ENCODE results near the gene NECTIN1.
A peak's percentile ranks its signal among the peaks of the same experiment; 100 is the strongest.

Gene NECTIN1

GRCh38 chr11:119709171-119709570 is 19.8 kb downstream of the NECTIN1 start:
- H3K4me3 ChIP-seq (ENCODE audit: control insufficient read depth, low read depth, low read length), result no peak overlapping the region
- TF ChIP-seq CTCF (conservative IDR thresholded peaks at IDR 0.05; ENCODE audit: control insufficient read depth, insufficient read depth, low read depth, low read length), result no peak
- no peak for DNase-seq (ENCODE audit: low read depth)

GRCh38 chr11:119708384-119708783 is 20.6 kb downstream of the NECTIN1 start:
- H3K4me3 ChIP-seq (ENCODE audit: control insufficient read depth, low read depth, low read length), result no peak overlapping the region
- no peak for DNase-seq (ENCODE audit: low read depth)
- TF ChIP-seq CTCF (conservative IDR thresholded peaks at IDR 0.05; ENCODE audit: control insufficient read depth, insufficient read depth, low read depth, low read length), result no peak

- no peak for DNase-seq (ENCODE audit: low read depth)
- peak; percentile 36 for TF ChIP-seq CTCF (conservative IDR thresholded peaks at IDR 0.05; ENCODE audit: control insufficient read depth, insufficient read depth, low read depth, low read length)
- no peak overlapping the region for H3K4me3 ChIP-seq (ENCODE audit: control insufficient read depth, low read depth, low read length)
Observed at GRCh38 chr11:119706887-119707286, 22.1 kb downstream of the NECTIN1 start.

- no peak for DNase-seq (ENCODE audit: low read depth)
- TF ChIP-seq CTCF (conservative IDR thresholded peaks at IDR 0.05; ENCODE audit: control insufficient read depth, insufficient read depth, low read depth, low read length), result no peak
Observed at GRCh38 chr11:119706029-119706428, 23.0 kb downstream of the NECTIN1 start.

GRCh38 chr11:119705362-119705761 is 23.6 kb downstream of the NECTIN1 start:
- DNase-seq (ENCODE audit: low read depth), result no peak
- TF ChIP-seq CTCF (conservative IDR thresholded peaks at IDR 0.05; ENCODE audit: control insufficient read depth, insufficient read depth, low read depth, low read length), result no peak
- no peak overlapping the region for H3K4me3 ChIP-seq (ENCODE audit: control insufficient read depth, low read depth, low read length)

More at GRCh38 chr11:119706029-119706428, 23.0 kb downstream of the NECTIN1 start:
- H3K4me3 ChIP-seq (ENCODE audit: control insufficient read depth, low read depth, low read length), result no peak overlapping the region

GRCh38 chr11:119704849-119705248 is 24.2 kb downstream of the NECTIN1 start:
- no peak for DNase-seq (ENCODE audit: low read depth)
- H3K4me3 ChIP-seq (ENCODE audit: control insufficient read depth, low read depth, low read length), result no peak overlapping the region
- TF ChIP-seq CTCF (conservative IDR thresholded peaks at IDR 0.05; ENCODE audit: control insufficient read depth, insufficient read depth, low read depth, low read length), result no peak
